Activated CD4-positive, alpha-beta memory T cell treated with anti-CD3 and anti-CD28 coated beads for 36 hours (primary cell): ENCODE measurements around the gene TMX1. TPM values are rescaled to one million over a fixed set of nuclear protein-coding genes. Genes with fewer than 3 reads are reported as not detected.

Source experiments
- CTCF ChIA-PET: fragments of 350-600 bp; sonication (Branson Sonifier 250); formaldehyde crosslinking; loops from one replicate; lab custom pipeline; 2021; ENCODE audit warnings: antibody characterized with exemption, inconsistent platforms; lab: Charles Lee
- POLR2A ChIA-PET: fragments of 350-600 bp; sonication (Branson Sonifier 250); formaldehyde crosslinking; loops from one replicate; lab custom pipeline; 2021; ENCODE audit warnings: antibody characterized with exemption; lab: Charles Lee
- DNase-seq: peaks from one replicate; pipeline ENCODE4 v3.0.0-alpha.2; 2020
- H3K27ac Mint-ChIP-seq: one replicate; pipeline ENCODE4 v1.8.0; 2021; ENCODE audit warnings: mixed read lengths
- H3K27me3 Mint-ChIP-seq: one replicate; pipeline ENCODE4 v1.8.0; 2021; ENCODE audit warnings: mixed read lengths
- H3K36me3 Mint-ChIP-seq: one replicate; pipeline ENCODE4 v1.8.0; 2021; ENCODE audit warnings: mixed read lengths
- H3K4me1 Mint-ChIP-seq: one replicate; pipeline ENCODE4 v1.8.0; 2021; ENCODE audit warnings: low read depth, mixed read lengths
- H3K4me3 Mint-ChIP-seq: one replicate; pipeline ENCODE4 v1.8.0; 2021; ENCODE audit warnings: mild to moderate bottlenecking, mixed read lengths
- H3K9me3 Mint-ChIP-seq: one replicate; pipeline ENCODE4 v1.8.0; 2021; ENCODE audit warnings: mixed read lengths
- intact Hi-C: fragments of 100-400 bp; cut with micrococcal nuclease; formaldehyde crosslinking; loops from one replicate; pipeline ENCODE4 v1.15.1; 2023
- total RNA-seq, 2 experiments: library from RNA; stranded (reverse); gene quantifications; one replicate each; pipeline ENCODE4 v1.2.3, GENCODE V29; 2021

Gene TMX1
- total RNA-seq, 2 experiments from 2014 or later: 57.1 to 58.1 TPM

GRCh38 chr14:51248016-51248987 is 8.3 kb downstream of the TMX1 start:
- intact Hi-C loops: loop anchor here (10.0 kb wide), 1 partner anchor 294 kb away; no protein-coding TSS in a partner anchor
- Mint-ChIP-seq H3K4me3 (no peak overlapping the region), H3K9me3 (no peaks in the 10 kb centered on the region), H3K4me1 (peaks cover 30% of the 10 kb centered on the region), H3K27ac (no peak overlapping the region), H3K36me3 (peaks cover 62% of the 10 kb centered on the region), H3K27me3 (no peaks in the 10 kb centered on the region)
- no peak for DNase-seq
- POLR2A ChIA-PET: no interaction called here
- CTCF ChIA-PET: no interaction called here

- peaks cover 58% of the 10 kb centered on the region for H3K36me3 Mint-ChIP-seq
- H3K27me3 Mint-ChIP-seq: no peaks in the 10 kb centered on the region
- DNase-seq: no peak
- intact Hi-C loops: no loop called here
- H3K4me3 Mint-ChIP-seq: no peak overlapping the region
- POLR2A ChIA-PET: no interaction called here
- H3K9me3 Mint-ChIP-seq: no peaks in the 10 kb centered on the region
- no peak overlapping the region for H3K27ac Mint-ChIP-seq
- CTCF ChIA-PET: no interaction called here
- peaks cover 3% of the 10 kb centered on the region for H3K4me1 Mint-ChIP-seq
These were observed 11.4 kb downstream of the TMX1 start for GRCh38 chr14:51251486-51251885.

GRCh38 chr14:51253880-51254279 is 13.8 kb downstream of the TMX1 start:
- POLR2A ChIA-PET: no interaction called here
- H3K27me3 Mint-ChIP-seq: no peaks in the 10 kb centered on the region
- no peaks in the 10 kb centered on the region for H3K4me1 Mint-ChIP-seq
- H3K36me3 Mint-ChIP-seq: peaks cover 63% of the 10 kb centered on the region
- intact Hi-C loops: no loop called here
- no peak for DNase-seq
- CTCF ChIA-PET: no interaction called here
- no peak overlapping the region for H3K27ac Mint-ChIP-seq
- H3K4me3 Mint-ChIP-seq: no peak overlapping the region
- H3K9me3 Mint-ChIP-seq: peaks cover 5% of the 10 kb centered on the region

GRCh38 chr14:51258280-51258679 is 18.2 kb downstream of the TMX1 start:
- no peak for DNase-seq
- intact Hi-C loops: no loop called here
- H3K27me3 Mint-ChIP-seq: no peaks in the 10 kb centered on the region

GRCh38 chr14:51258788-51259187 is 18.7 kb downstream of the TMX1 start:
- Mint-ChIP-seq H3K27ac (no peak overlapping the region), H3K9me3 (peaks cover 7% of the 10 kb centered on the region), H3K4me1 (peaks cover 18% of the 10 kb centered on the region), H3K4me3 (no peak overlapping the region), H3K36me3 (peaks cover 44% of the 10 kb centered on the region), H3K27me3 (no peaks in the 10 kb centered on the region)
- POLR2A ChIA-PET: no interaction called here
- CTCF ChIA-PET: no interaction called here
- intact Hi-C loops: no loop called here
- DNase-seq: no peak

More at GRCh38 chr14:51258280-51258679, 18.2 kb downstream of the TMX1 start:
- ChIA-PET POLR2A (no interaction called here), CTCF (no interaction called here)
- H3K4me3 Mint-ChIP-seq: no peak overlapping the region
- peaks cover 44% of the 10 kb centered on the region for H3K36me3 Mint-ChIP-seq
- H3K27ac Mint-ChIP-seq: no peak overlapping the region
- H3K4me1 Mint-ChIP-seq: peaks cover 18% of the 10 kb centered on the region
- peaks cover 7% of the 10 kb centered on the region for H3K9me3 Mint-ChIP-seq

GRCh38 chr14:51260225-51260624 is 20.2 kb downstream of the TMX1 start:
- intact Hi-C loops: loop anchor here (2.0 kb wide), 1 partner anchor 19 kb away; the partner anchor contains the start of gene TMX1
- CTCF ChIA-PET: interaction anchor here (1.0 to 1.1 kb wide), 2 partner anchors 23 to 519 kb away, joined by 3 to 4 read pairs; no protein-coding TSS in a partner anchor
- Mint-ChIP-seq H3K4me1 (peaks cover 18% of the 10 kb centered on the region), H3K27ac (peak overlapping the region; percentile 55), H3K27me3 (no peaks in the 10 kb centered on the region), H3K4me3 (no peak overlapping the region), H3K36me3 (peaks cover 38% of the 10 kb centered on the region), H3K9me3 (peaks cover 7% of the 10 kb centered on the region)
- no peak for DNase-seq
- POLR2A ChIA-PET: no interaction called here

GRCh38 chr14:51261151-51261550 is 21.1 kb downstream of the TMX1 start:
- Mint-ChIP-seq H3K27me3 (no peaks in the 10 kb centered on the region), H3K36me3 (peaks cover 33% of the 10 kb centered on the region), H3K4me1 (peaks cover 18% of the 10 kb centered on the region), H3K4me3 (no peak overlapping the region), H3K27ac (no peak overlapping the region), H3K9me3 (peaks cover 7% of the 10 kb centered on the region)
- ChIA-PET CTCF (interaction anchor here (0.9 to 1.2 kb wide), 3 partner anchors 17 to 166 kb away, joined by 3 to 5 read pairs (median 3); partner anchors contain the start of gene TRIM9), POLR2A (no interaction called here)
- intact Hi-C loops: loop anchor here (2.0 kb wide), 1 partner anchor 20 kb away; the partner anchor contains the start of gene TMX1
- no peak for DNase-seq

- Mint-ChIP-seq H3K4me1 (peaks cover 18% of the 10 kb centered on the region), H3K27me3 (no peaks in the 10 kb centered on the region), H3K9me3 (peaks cover 7% of the 10 kb centered on the region), H3K36me3 (peaks cover 21% of the 10 kb centered on the region), H3K4me3 (no peak overlapping the region), H3K27ac (no peak overlapping the region)
- ChIA-PET CTCF (interaction anchor here (1.3 kb wide), 1 partner anchor 21 kb away, joined by 6 read pairs; no protein-coding TSS in a partner anchor), POLR2A (no interaction called here)
- intact Hi-C loops: no loop called here
- DNase-seq: no peak
These were observed 22.8 kb downstream of the TMX1 start for GRCh38 chr14:51262868-51263267.

GRCh38 chr14:51269634-51270033 is 29.6 kb downstream of the TMX1 start:
- ChIA-PET POLR2A (no interaction called here), CTCF (interaction anchor here (0.6 to 3.0 kb wide), 2 partner anchors 13 to 507 kb away, joined by 3 to 19 read pairs; no protein-coding TSS in a partner anchor)
- Mint-ChIP-seq H3K4me1 (no peaks in the 10 kb centered on the region), H3K27me3 (no peaks in the 10 kb centered on the region), H3K4me3 (no peak overlapping the region), H3K36me3 (peaks cover 3% of the 10 kb centered on the region), H3K9me3 (no peaks in the 10 kb centered on the region), H3K27ac (no peak overlapping the region)
- intact Hi-C loops: no loop called here
- no peak for DNase-seq

- ChIA-PET CTCF (no interaction called here), POLR2A (no interaction called here)
- peaks cover 1% of the 10 kb centered on the region for H3K36me3 Mint-ChIP-seq
- H3K27me3 Mint-ChIP-seq: no peaks in the 10 kb centered on the region
- H3K9me3 Mint-ChIP-seq: no peaks in the 10 kb centered on the region
- DNase-seq: no peak
- H3K27ac Mint-ChIP-seq: no peak overlapping the region
- H3K4me3 Mint-ChIP-seq: no peak overlapping the region
- intact Hi-C loops: no loop called here
- H3K4me1 Mint-ChIP-seq: no peaks in the 10 kb centered on the region
These were observed 36.6 kb downstream of the TMX1 start for GRCh38 chr14:51276605-51277004.

- Mint-ChIP-seq H3K27ac (no peak overlapping the region), H3K4me3 (no peak overlapping the region), H3K9me3 (no peaks in the 10 kb centered on the region), H3K36me3 (peaks cover 1% of the 10 kb centered on the region), H3K4me1 (no peaks in the 10 kb centered on the region), H3K27me3 (no peaks in the 10 kb centered on the region)
- DNase-seq: no peak
- ChIA-PET POLR2A (interaction anchor here (0.6 kb wide), 1 partner anchor 293 kb away, joined by 3 read pairs; no protein-coding TSS in a partner anchor), CTCF (interaction anchor here (0.6 to 1.1 kb wide), 4 partner anchors 16 to 499 kb away, joined by 3 to 5 read pairs (median 5); no protein-coding TSS in a partner anchor)
- intact Hi-C loops: no loop called here
These were observed 37.8 kb downstream of the TMX1 start for GRCh38 chr14:51277753-51278415.

- DNase-seq: no peak
- Mint-ChIP-seq H3K9me3 (no peaks in the 10 kb centered on the region), H3K4me1 (no peaks in the 10 kb centered on the region), H3K36me3 (no peaks in the 10 kb centered on the region), H3K27me3 (no peaks in the 10 kb centered on the region), H3K4me3 (no peak overlapping the region), H3K27ac (no peak overlapping the region)
- POLR2A ChIA-PET: no interaction called here
- intact Hi-C loops: loop anchor here (10.0 kb wide), 1 partner anchor 372 kb away; the partner anchor contains the start of gene FRMD6
- CTCF ChIA-PET: interaction anchor here (0.8 to 3.3 kb wide), 13 partner anchors 10 to 502 kb away, joined by 3 to 39 read pairs (median 6); no protein-coding TSS in a partner anchor
These were observed 42.5 kb downstream of the TMX1 start for GRCh38 chr14:51282517-51282916.
